H9 (cell line): Measurements from ENCODE around the gene BCAS4. TPM values are rescaled to one million over a fixed set of nuclear protein-coding genes. Genes with fewer than 3 reads are reported as not detected.

Experiments used
- DNase-seq: peaks from one replicate; pipeline ENCODE4 v3.0.0-alpha.2; 2017
- H2AFZ ChIP-seq: one replicate; pipeline ENCODE4 v1.6.1; 2013; ENCODE audit warnings: mild to moderate bottlenecking, low read length, control low read depth, moderate library complexity
- H2AK5ac ChIP-seq: 2 replicates; pipeline ENCODE4 v1.6.1; 2013; ENCODE audit warnings: low read length, control low read depth, mixed read lengths; ENCODE audit not compliant: insufficient read length
- H2BK120ac ChIP-seq: one replicate; pipeline ENCODE4 v1.6.1; 2013; ENCODE audit warnings: low read depth, mild to moderate bottlenecking, low read length, control low read depth, inconsistent platforms; ENCODE audit not compliant: poor library complexity, severe bottlenecking
- H2BK12ac ChIP-seq: 2 replicates; pipeline ENCODE4 v1.6.1; 2013; ENCODE audit warnings: low read length, control low read depth, mixed read lengths, low read depth; ENCODE audit not compliant: insufficient read length
- H2BK15ac ChIP-seq: 2 replicates; pipeline ENCODE4 v1.6.1; 2013; ENCODE audit warnings: low read depth, low read length, control low read depth
- H2BK20ac ChIP-seq: one replicate; pipeline ENCODE4 v1.6.1; 2013; ENCODE audit warnings: low read depth, mild to moderate bottlenecking, low read length, control low read depth, inconsistent platforms; ENCODE audit not compliant: poor library complexity, severe bottlenecking
- H2BK5ac ChIP-seq: 2 replicates; pipeline ENCODE4 v1.6.1; 2013; ENCODE audit warnings: low read length, control low read depth, mixed read lengths; ENCODE audit not compliant: insufficient read length
- H3K14ac ChIP-seq: 2 replicates; pipeline ENCODE4 v1.6.1; 2013; ENCODE audit warnings: low read length, control low read depth; ENCODE audit not compliant: insufficient read depth
- H3K18ac ChIP-seq: 2 replicates; pipeline ENCODE4 v1.6.1; 2013; ENCODE audit warnings: low read depth, mild to moderate bottlenecking, mixed read lengths, low read length, control low read depth; ENCODE audit not compliant: insufficient read length
- H3K23ac ChIP-seq: 2 replicates; pipeline ENCODE4 v1.6.1; 2013; ENCODE audit warnings: low read length, control low read depth, mixed read lengths, low read depth; ENCODE audit not compliant: insufficient read length
- H3K23me2 ChIP-seq: 2 replicates; pipeline ENCODE4 v1.6.1; 2013; ENCODE audit warnings: low read depth, mild to moderate bottlenecking, mixed read lengths, low read length, control low read depth; ENCODE audit not compliant: insufficient read length, poor library complexity, severe bottlenecking
- H3K27ac ChIP-seq: 2 replicates; pipeline ENCODE4 v1.5.1; 2013; ENCODE audit warnings: low read length, control low read depth, mixed read lengths, low read depth; ENCODE audit not compliant: insufficient read length
- H3K27me3 ChIP-seq: 2 replicates; pipeline ENCODE4 v1.6.1; 2013; ENCODE audit warnings: low read length, control low read depth, inconsistent platforms; ENCODE audit not compliant: insufficient read depth
- H3K4ac ChIP-seq: 2 replicates; pipeline ENCODE4 v1.6.1; 2013; ENCODE audit warnings: low read depth, mild to moderate bottlenecking, control low read depth, inconsistent platforms, low read length, moderate library complexity
- H3K4me1 ChIP-seq: 2 replicates; pipeline ENCODE4 v1.6.1; 2013; ENCODE audit warnings: low read length, control low read depth, inconsistent platforms; ENCODE audit not compliant: insufficient read depth
- H3K4me2 ChIP-seq: 2 replicates; pipeline ENCODE4 v1.6.1; 2013; ENCODE audit warnings: low read length, control low read depth, mixed read lengths; ENCODE audit not compliant: insufficient read length, insufficient read depth
- H3K56ac ChIP-seq: 2 replicates; pipeline ENCODE4 v1.6.1; 2013; ENCODE audit warnings: low read depth, mild to moderate bottlenecking, mixed read lengths, low read length, control low read depth; ENCODE audit not compliant: insufficient read length
- H3K79me1 ChIP-seq: 2 replicates; pipeline ENCODE4 v1.6.1; 2013; ENCODE audit warnings: low read depth, mild to moderate bottlenecking, moderate library complexity, low read length, control low read depth, inconsistent platforms; ENCODE audit not compliant: insufficient read depth, poor library complexity, severe bottlenecking
- H3K79me2 ChIP-seq: 2 replicates; pipeline ENCODE4 v1.6.1; 2013; ENCODE audit warnings: low read length, control low read depth, inconsistent platforms; ENCODE audit not compliant: insufficient read depth
- H3K9ac ChIP-seq: 2 replicates; pipeline ENCODE4 v1.6.1; 2013; ENCODE audit warnings: low read length, control low read depth, mixed read lengths; ENCODE audit not compliant: insufficient read length; ENCODE audit errors: extremely low read depth
- H3K9me3 ChIP-seq: one replicate; pipeline ENCODE4 v1.6.1; 2013; ENCODE audit warnings: low read depth, low read length, inconsistent platforms; ENCODE audit not compliant: control insufficient read depth
- H3T11ph ChIP-seq: one replicate; pipeline ENCODE4 v1.6.1; 2013; ENCODE audit warnings: mild to moderate bottlenecking, low read length, control low read depth, inconsistent platforms
- H4K20me1 ChIP-seq: one replicate; pipeline ENCODE4 v1.6.1; 2013; ENCODE audit not compliant: control insufficient read depth, insufficient read length, insufficient read depth
- H4K5ac ChIP-seq: 2 replicates; pipeline ENCODE4 v1.6.1; 2013; ENCODE audit warnings: low read depth, mild to moderate bottlenecking, mixed read lengths, low read length, control low read depth; ENCODE audit not compliant: insufficient read length
- H4K8ac ChIP-seq: replicated peaks from 2 replicates; pipeline ENCODE4 v1.6.1; 2013; ENCODE audit warnings: low read length, control low read depth, mixed read lengths, low read depth; ENCODE audit not compliant: insufficient read length
- H4K91ac ChIP-seq: 2 replicates; pipeline ENCODE4 v1.6.1; 2013; ENCODE audit warnings: low read depth, mild to moderate bottlenecking, moderate library complexity, mixed read lengths, low read length, control low read depth; ENCODE audit not compliant: insufficient read length
- H3K27ac Mint-ChIP-seq, 3 experiments: 2 replicates in 2 of 3; 3 replicates in 1 of 3; pipeline ENCODE4 v1.8.0; 2020 to 2021; ENCODE audit warnings: mixed read lengths in 3 of 3, mild to moderate bottlenecking in 1 of 3, moderate library complexity in 1 of 3
- H3K27me3 Mint-ChIP-seq: 2 replicates; pipeline ENCODE4 v1.8.0; 2021; ENCODE audit warnings: low read depth, mild to moderate bottlenecking, moderate library complexity, mixed read lengths
- H3K36me3 Mint-ChIP-seq, 3 experiments: 2 replicates in 2 of 3; 3 replicates in 1 of 3; pipeline ENCODE4 v1.8.0; 2020 to 2021; ENCODE audit warnings: low read depth in 3 of 3, mixed read lengths in 3 of 3; ENCODE audit not compliant: insufficient read depth in 1 of 3
- H3K4me1 Mint-ChIP-seq, 2 experiments: 2 replicates each; pipeline ENCODE4 v1.8.0; 2020; ENCODE audit warnings: mixed read lengths in 2 of 2
- H3K4me3 Mint-ChIP-seq, 2 experiments: 2 replicates in 1 of 2; 3 replicates in 1 of 2; pipeline ENCODE4 v1.8.0; 2020 to 2021; ENCODE audit warnings: mild to moderate bottlenecking in 2 of 2, mixed read lengths in 2 of 2, moderate library complexity in 1 of 2
- H3K9me3 Mint-ChIP-seq, 2 experiments: 2 replicates in 1 of 2; 3 replicates in 1 of 2; pipeline ENCODE4 v1.8.0; 2020; ENCODE audit warnings: mild to moderate bottlenecking in 2 of 2, mixed read lengths in 2 of 2, moderate library complexity in 1 of 2
- WGBS: extraction: QIAGEN DNeasy Blood & Tissue Kit; methylation state at CpG from one replicate; pipeline ENCODE4 v1.1.7; 2013; ENCODE audit warnings: missing lambda C conversion rate, low lambda C conversion rate, mixed read lengths; ENCODE audit not compliant: insufficient read length; ENCODE audit errors: extremely low coverage; 5-methylcytosine and 5-hydroxymethylcytosine counted together
- total RNA-seq: library from RNA; stranded (reverse); gene quantifications from 2 replicates; pipeline ENCODE4 v1.2.1, GENCODE V29; 2021
- TF ChIP-seq, protein P1 (sequence below): fragments of 200-600 bp; sonication (generic); conservative IDR thresholded peaks from 3 replicates; pipeline ENCODE4 v1.8.0; 2021; ENCODE audit warnings: antibody characterized with exemption, mild to moderate bottlenecking

The BCAS4 gene
- total RNA-seq, 1 experiment from 2014 or later = 16.9 TPM

DNA sequence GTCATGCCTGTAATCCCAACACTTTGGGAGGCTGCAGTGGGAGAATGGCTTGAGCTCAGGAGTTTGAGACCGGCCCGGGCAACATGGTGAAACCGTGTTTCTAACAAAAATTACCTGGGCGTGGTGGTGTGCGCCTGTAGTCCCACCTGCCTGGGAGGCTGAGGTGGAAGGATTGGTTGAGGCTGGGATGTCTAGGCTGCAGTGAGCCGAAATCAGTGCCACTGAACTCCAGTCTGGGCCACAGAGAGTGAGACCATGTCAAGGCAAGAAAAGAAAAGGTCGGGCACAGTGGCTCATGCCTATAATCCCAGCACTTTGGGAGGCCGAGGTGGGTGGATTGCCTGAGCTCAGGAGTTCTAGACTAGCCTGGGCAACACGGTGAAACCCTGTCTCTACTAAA is 8.2 kb upstream of the BCAS4 start:
- peaks cover 9 to 27% of the 10 kb centered on the region in 2 experiments for H3K4me1 Mint-ChIP-seq
- no peaks in the 10 kb centered on the region for H3K79me2 ChIP-seq
- no peak overlapping the region for H2BK12ac ChIP-seq
- H2BK20ac ChIP-seq = no peak overlapping the region
- H3K56ac ChIP-seq = no peak overlapping the region
- no peak overlapping the region for H3K27ac Mint-ChIP-seq
- H3K14ac ChIP-seq = no peak overlapping the region
- no peak overlapping the region for H3K18ac ChIP-seq
- no peaks in the 10 kb centered on the region for H3K27me3 ChIP-seq
- H2AK5ac ChIP-seq = no peak overlapping the region
- peaks cover 0 to 14% (median 4%) of the 10 kb centered on the region in 3 experiments; a peak in 4 of 7 replicates for H3K36me3 Mint-ChIP-seq
- no peak overlapping the region for H3K27ac ChIP-seq
- no CpG with 5 or more reads among the region's 9 CpGs for WGBS
- H4K20me1 ChIP-seq = no peaks in the 10 kb centered on the region
- H3K27me3 Mint-ChIP-seq = peaks cover 3% of the 10 kb centered on the region; the same call in 1 of the 2 replicates
- H3K23me2 ChIP-seq = no peaks in the 10 kb centered on the region
- H3K79me1 ChIP-seq = no peaks in the 10 kb centered on the region
- H3K9me3 ChIP-seq = no peaks in the 10 kb centered on the region
- H3K4me2 ChIP-seq = no peak overlapping the region
- no peak overlapping the region for H2BK120ac ChIP-seq
- H2BK5ac ChIP-seq = no peak overlapping the region
- DNase-seq = no peak
- H3K9ac ChIP-seq = no peak overlapping the region
- H3K4me3 Mint-ChIP-seq = no peak overlapping the region
- no peak overlapping the region for H3T11ph ChIP-seq
- H3K4me1 ChIP-seq = no peaks in the 10 kb centered on the region; the same call in 1 of the 2 replicates
- H2BK15ac ChIP-seq = no peak overlapping the region
- H4K8ac ChIP-seq = no peak overlapping the region
- H2AFZ ChIP-seq = no peak overlapping the region
- H3K4ac ChIP-seq = no peak overlapping the region
- peaks cover 7 to 12% of the 10 kb centered on the region in 2 experiments; a peak in 4 of 5 replicates for H3K9me3 Mint-ChIP-seq
- TF ChIP-seq, protein P1, sequence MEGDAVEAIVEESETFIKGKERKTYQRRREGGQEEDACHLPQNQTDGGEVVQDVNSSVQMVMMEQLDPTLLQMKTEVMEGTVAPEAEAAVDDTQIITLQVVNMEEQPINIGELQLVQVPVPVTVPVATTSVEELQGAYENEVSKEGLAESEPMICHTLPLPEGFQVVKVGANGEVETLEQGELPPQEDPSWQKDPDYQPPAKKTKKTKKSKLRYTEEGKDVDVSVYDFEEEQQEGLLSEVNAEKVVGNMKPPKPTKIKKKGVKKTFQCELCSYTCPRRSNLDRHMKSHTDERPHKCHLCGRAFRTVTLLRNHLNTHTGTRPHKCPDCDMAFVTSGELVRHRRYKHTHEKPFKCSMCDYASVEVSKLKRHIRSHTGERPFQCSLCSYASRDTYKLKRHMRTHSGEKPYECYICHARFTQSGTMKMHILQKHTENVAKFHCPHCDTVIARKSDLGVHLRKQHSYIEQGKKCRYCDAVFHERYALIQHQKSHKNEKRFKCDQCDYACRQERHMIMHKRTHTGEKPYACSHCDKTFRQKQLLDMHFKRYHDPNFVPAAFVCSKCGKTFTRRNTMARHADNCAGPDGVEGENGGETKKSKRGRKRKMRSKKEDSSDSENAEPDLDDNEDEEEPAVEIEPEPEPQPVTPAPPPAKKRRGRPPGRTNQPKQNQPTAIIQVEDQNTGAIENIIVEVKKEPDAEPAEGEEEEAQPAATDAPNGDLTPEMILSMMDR = no peak
- no peak overlapping the region for H3K23ac ChIP-seq
- H4K5ac ChIP-seq = no peak overlapping the region
- H4K91ac ChIP-seq = no peak overlapping the region
